Gastroesophageal sphincter (tissue), 4 donors: ENCODE results near the gene APBA1. TPM values are rescaled to one million over a fixed set of nuclear protein-coding genes. Genes with fewer than 3 reads are reported as not detected.
"Not testable (repeated sequence)": the region's sequence is repeated elsewhere in the genome, so short reads cannot be mapped to it uniquely, and the experiment has no call there.

Experiments used
- ATAC-seq: fragments of 150-250 bp; one replicate; pipeline ENCODE4 v1.9.1; 2016; ENCODE audit warnings: mild to moderate bottlenecking, moderate library complexity
- H3K27ac ChIP-seq, 4 donors: fragments of 200-600 bp; sonication (generic) in 3 of 4; 1 replicate in 3 of 4; 2 replicates in 1 of 4; pipeline ENCODE4 v1.5.1; 2016 to 2019
- H3K27me3 ChIP-seq: fragments of 200-600 bp; sonication (generic); one replicate; pipeline ENCODE4 v1.5.1; 2019
- H3K36me3 ChIP-seq, 2 donors: fragments of 200-600 bp; sonication (generic); one replicate each; pipeline ENCODE4 v1.5.1; 2019; ENCODE audit warnings: control low read depth in 1 of 2
- H3K4me1 ChIP-seq, 3 donors: fragments of 200-600 bp; sonication (generic); 1 replicate in 2 of 3; 2 replicates in 1 of 3; pipeline ENCODE4 v1.5.1; 2016 to 2019; ENCODE audit warnings: control low read depth in 2 of 3
- H3K4me3 ChIP-seq, 2 donors: fragments of 200-600 bp; sonication (generic); one replicate each; pipeline ENCODE4 v1.5.1; 2019; ENCODE audit warnings: mild to moderate bottlenecking in 1 of 2, moderate library complexity in 1 of 2
- H3K9me3 ChIP-seq, 3 donors: fragments of 200-600 bp; sonication (generic); one replicate each; pipeline ENCODE4 v1.5.1; 2017 to 2019; ENCODE audit warnings: control low read depth in 2 of 3
- EP300 ChIP-seq: sonication (generic); formaldehyde crosslinking; IDR thresholded peaks from one replicate; pipeline ENCODE4 v1.6.1; 2017; ENCODE audit warnings: antibody characterized with exemption, mild to moderate bottlenecking
- POLR2A ChIP-seq, 2 donors: fragments of 450-650 bp; IDR thresholded peaks; one replicate each; pipeline ENCODE4 v1.6.1; 2017; ENCODE audit warnings: antibody characterized with exemption in 2 of 2, mild to moderate bottlenecking in 2 of 2, moderate library complexity in 1 of 2
- POLR2AphosphoS5 ChIP-seq: sonication (generic); formaldehyde crosslinking; IDR thresholded peaks from one replicate; pipeline ENCODE4 v1.6.1; 2017; ENCODE audit warnings: antibody characterized with exemption
- WGBS, 2 donors: methylation state at CpG; one replicate each; pipeline ENCODE4 v1.1.5; 2018; ENCODE audit warnings: low coverage in 1 of 2; 5-methylcytosine and 5-hydroxymethylcytosine counted together
- total RNA-seq, 4 donors: library from RNA; depleted of rRNA; stranded (reverse); fragments of >200 nt; gene quantifications; one replicate each; pipeline ENCODE4 v1.1.0, GENCODE V29; 2016
- TF ChIP-seq, protein P1 (sequence below), 4 experiments: fragments of 200-600 bp in 2 of 4; fragments of 450-650 bp in 2 of 4; sonication (generic) in 1 of 4; IDR thresholded peaks; one replicate each; pipeline ENCODE4 v1.5.1; 2017 to 2019; ENCODE audit warnings: antibody characterized with exemption in 4 of 4, mild to moderate bottlenecking in 2 of 4, moderate library complexity in 2 of 4

APBA1 gene
- total RNA-seq, 4 donors from 2014 or later: 4.7 to 10.5 (median 5.8) TPM

DNA sequence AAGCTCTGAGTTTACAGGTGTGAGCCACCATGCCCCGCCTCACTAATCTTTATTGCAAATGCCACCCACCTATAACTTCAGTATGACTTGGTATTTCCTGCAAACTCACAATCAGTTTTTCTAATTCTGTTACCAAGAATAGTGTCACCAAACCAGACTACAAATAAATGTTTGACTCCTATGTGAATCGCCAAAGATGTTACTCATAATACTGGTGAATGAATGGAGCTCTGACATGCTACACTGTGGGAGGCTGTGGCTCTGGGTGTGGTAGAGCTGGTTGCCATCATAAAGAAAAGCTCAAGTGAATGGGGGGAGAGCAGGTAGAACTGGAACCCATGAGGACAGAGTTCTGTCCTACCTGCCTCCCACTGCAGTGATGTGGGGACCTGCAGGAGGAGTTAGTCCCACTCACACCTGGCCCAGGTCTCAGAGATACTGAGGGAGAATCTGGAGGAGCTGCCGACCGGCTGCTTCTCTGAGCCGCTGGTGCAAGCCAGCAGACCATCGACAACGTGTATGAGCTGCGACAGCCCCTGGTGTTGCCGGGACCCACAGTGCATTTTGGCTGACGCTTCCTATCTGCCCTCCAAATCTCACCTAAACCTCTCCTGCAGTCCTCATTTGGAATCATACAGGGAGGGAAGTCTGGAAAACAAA is 251.4 kb downstream of the APBA1 start:
- Histone ChIP-seq H3K4me1 (no peaks in the 10 kb centered on the region), H3K4me3 (no peak overlapping the region), H3K27ac (no peak overlapping the region), H3K9me3 (no peaks in the 10 kb centered on the region), H3K27me3 (no peaks in the 10 kb centered on the region), H3K36me3 (no peaks in the 10 kb centered on the region)
- no peak for ATAC-seq
- TF ChIP-seq POLR2A (IDR thresholded peaks at IDR 0.05) (no peak), EP300 (no peak), POLR2AphosphoS5 (no peak)
- TF ChIP-seq, protein P1, sequence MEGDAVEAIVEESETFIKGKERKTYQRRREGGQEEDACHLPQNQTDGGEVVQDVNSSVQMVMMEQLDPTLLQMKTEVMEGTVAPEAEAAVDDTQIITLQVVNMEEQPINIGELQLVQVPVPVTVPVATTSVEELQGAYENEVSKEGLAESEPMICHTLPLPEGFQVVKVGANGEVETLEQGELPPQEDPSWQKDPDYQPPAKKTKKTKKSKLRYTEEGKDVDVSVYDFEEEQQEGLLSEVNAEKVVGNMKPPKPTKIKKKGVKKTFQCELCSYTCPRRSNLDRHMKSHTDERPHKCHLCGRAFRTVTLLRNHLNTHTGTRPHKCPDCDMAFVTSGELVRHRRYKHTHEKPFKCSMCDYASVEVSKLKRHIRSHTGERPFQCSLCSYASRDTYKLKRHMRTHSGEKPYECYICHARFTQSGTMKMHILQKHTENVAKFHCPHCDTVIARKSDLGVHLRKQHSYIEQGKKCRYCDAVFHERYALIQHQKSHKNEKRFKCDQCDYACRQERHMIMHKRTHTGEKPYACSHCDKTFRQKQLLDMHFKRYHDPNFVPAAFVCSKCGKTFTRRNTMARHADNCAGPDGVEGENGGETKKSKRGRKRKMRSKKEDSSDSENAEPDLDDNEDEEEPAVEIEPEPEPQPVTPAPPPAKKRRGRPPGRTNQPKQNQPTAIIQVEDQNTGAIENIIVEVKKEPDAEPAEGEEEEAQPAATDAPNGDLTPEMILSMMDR (IDR thresholded peaks at IDR 0.05): no peak
- WGBS, 2 donors: 100% methylated on average over 2 to 3 of the region's 10 CpGs

DNA sequence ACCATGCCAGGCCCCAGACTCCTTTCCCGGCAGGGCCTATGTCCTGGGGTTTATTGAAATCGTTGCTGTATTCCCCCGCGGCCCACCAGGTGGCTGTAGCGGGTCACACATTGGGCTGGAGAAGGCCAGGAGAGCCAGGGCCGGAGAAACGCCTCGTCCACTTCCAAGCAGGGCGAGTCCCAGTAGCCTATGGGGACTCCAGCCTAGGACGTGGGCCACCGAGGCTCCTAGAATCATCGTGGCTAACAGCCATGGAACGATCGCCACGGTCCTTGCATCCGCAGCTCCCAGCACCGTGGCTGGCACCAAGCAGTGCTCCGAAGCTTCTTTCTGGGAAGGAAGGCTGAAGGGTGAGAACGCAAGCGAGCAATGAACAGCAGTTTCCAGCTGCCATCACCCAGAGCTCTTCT is 259.4 kb downstream of the APBA1 start:
- H3K9me3 ChIP-seq: no peaks in the 10 kb centered on the region
- H3K36me3 ChIP-seq: no peaks in the 10 kb centered on the region
- no peaks in the 10 kb centered on the region for H3K27me3 ChIP-seq
- H3K4me1 ChIP-seq: peaks cover 0 to 10% (median 3%) of the 10 kb centered on the region in 3 donors
- H3K27ac ChIP-seq: no peak overlapping the region
- ATAC-seq: peak; percentile 74
- no peak for TF ChIP-seq POLR2A (IDR thresholded peaks at IDR 0.05)
- no peak for TF ChIP-seq POLR2AphosphoS5
- TF ChIP-seq, protein P1 (IDR thresholded peaks at IDR 0.05): peak; percentile 43 to 73 (median 52)
- TF ChIP-seq EP300: no peak
- H3K4me3 ChIP-seq: peak overlapping the region in 1 of 2 donors; percentile 27
- 0 to 26% methylated on average over 2 to 9 of the region's 20 CpGs for WGBS, 2 donors

DNA sequence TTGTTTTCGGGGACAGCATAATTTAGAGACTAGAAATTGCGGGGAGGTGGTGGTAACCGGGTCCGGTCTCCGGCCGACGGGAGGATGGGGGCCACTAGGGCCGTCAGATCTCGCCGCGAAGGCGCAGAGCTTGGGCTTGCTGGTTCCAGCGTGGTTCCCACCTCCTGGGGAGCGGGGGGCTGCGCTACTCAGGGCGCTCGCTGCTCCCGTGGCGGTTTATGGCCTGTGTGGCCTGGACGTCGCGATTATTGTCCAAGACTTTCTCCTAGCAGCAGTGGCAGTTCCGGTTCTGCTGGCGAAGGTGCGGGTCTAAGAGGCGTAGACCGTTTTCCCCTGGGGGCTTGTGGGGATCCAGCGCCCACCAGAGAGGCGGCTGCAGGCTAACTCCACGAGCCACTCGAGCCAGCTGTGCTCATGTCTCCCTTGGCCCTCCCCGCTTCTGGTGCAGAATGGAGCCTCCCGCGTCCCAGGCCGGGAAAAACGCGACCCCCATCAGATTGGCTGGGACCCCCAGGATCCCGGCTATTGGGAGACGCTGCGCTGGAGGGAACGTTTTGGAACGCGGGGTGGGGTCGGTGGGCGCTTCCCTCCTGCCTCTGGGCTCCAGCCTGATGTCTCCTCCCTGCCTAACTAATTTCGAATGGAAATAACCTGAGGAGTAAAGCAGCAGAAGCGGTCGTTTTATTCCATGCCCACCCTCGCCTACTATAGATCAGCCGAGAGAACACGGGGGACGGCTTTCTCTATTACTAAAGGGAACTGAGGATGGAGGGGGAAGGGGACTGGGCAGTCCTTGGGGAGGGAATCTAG is 260.0 kb downstream of the APBA1 start:
- Histone ChIP-seq H3K27me3 (no peaks in the 10 kb centered on the region), H3K4me1 (peaks cover 0 to 10% (median 3%) of the 10 kb centered on the region in 3 donors), H3K27ac (no peak overlapping the region), H3K4me3 (no peak overlapping the region), H3K9me3 (no peaks in the 10 kb centered on the region), H3K36me3 (no peaks in the 10 kb centered on the region)
- ATAC-seq: no peak
- WGBS, 2 donors: 28 to 91% methylated on average over 8 to 19 of the region's 52 CpGs
- no peak for TF ChIP-seq POLR2AphosphoS5
- no peak for TF ChIP-seq POLR2A (IDR thresholded peaks at IDR 0.05)
- TF ChIP-seq, protein P1 (IDR thresholded peaks at IDR 0.05): no peak
- TF ChIP-seq EP300: no peak

DNA sequence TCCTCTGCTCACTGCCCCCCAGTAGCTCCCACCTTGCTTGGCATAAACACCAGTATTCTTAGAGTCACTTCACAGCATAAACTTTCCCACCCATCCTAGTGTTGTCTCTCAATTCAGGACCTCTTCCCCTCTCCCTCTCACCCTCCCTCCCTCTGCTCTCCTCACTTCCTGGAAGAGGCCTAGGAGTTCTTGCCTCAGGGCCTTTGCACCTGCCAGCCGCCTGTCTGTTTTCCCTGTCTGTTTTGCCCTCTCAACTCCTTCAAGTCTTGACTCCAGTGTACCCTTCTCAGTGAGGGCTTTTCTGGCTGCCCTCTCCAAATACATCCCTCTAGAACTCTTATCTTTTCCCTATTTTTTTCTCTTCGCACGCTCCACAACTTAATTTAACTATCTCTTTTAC is 260.9 kb downstream of the APBA1 start:
- no peaks in the 10 kb centered on the region for H3K9me3 ChIP-seq
- WGBS, 2 donors: 93 to 100% methylated on average over 2 to 3 of the region's 3 CpGs
- TF ChIP-seq POLR2AphosphoS5 (no peak), EP300 (no peak), POLR2A (IDR thresholded peaks at IDR 0.05) (no peak)
- TF ChIP-seq, protein P1 (IDR thresholded peaks at IDR 0.05): no peak
- H3K27ac ChIP-seq: no peak overlapping the region
- H3K4me1 ChIP-seq: peaks cover 0 to 10% (median 3%) of the 10 kb centered on the region in 3 donors
- ATAC-seq: no peak
- no peaks in the 10 kb centered on the region for H3K36me3 ChIP-seq
- H3K27me3 ChIP-seq: no peaks in the 10 kb centered on the region
- no peak overlapping the region for H3K4me3 ChIP-seq

DNA sequence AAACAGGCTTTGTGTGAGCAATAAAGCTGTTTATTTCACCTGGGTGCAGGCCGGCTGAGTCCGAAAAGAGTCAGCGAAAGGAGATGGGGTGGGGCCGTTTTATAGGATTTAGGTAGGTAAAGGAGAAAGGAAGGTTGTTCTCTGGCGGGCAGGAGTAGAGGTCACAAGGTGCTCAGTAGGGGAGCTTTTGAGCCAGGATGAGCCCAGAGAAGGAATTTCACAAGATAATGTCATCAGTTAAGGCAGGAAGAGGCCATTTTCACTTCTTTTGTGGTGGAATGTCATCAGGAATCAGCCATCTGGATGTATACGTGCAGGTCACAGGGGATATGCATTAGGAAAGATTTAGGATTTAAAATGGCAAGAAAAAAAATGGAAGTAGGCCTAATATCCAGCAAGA is 262.2 kb downstream of the APBA1 start:
- H3K27ac ChIP-seq: not testable (repeated sequence)
- 91 to 94% methylated on average over 6 of the region's 6 CpGs for WGBS, 2 donors

More for the DNA sequence above, 262.2 kb downstream of the APBA1 start:
- H3K9me3 ChIP-seq, H3K36me3 ChIP-seq, ATAC-seq, H3K27me3 ChIP-seq, H3K4me3 ChIP-seq: not testable (repeated sequence)
- peaks cover 0 to 10% (median 3%) of the 10 kb centered on the region in 3 donors for H3K4me1 ChIP-seq
